Stimulated activated naive CD4-positive, alpha-beta T cell treated with Interleukin-2 at 50 U/mL for 16 hours (primary cell): ENCODE data around the gene USH1C.

Experiments
- DNase-seq: peaks from one replicate; lab custom pipeline; 2025; lab: John Stamatoyannopoulos, UW

USH1C gene

GRCh38 chr11:17544181-17544622 is at the start of gene USH1C:
Gene USH1C, minus strand, starts transcription at chr11:17544416. Its CDS starts 109 bp downstream, at chr11:17544307.
- DNase-seq, result no peak

- no peak for DNase-seq
These were observed 49.4 kb upstream of the USH1C start for GRCh38 chr11:17593466-17594245.

- DNase-seq, result no peak
These were observed 47.1 kb upstream of the USH1C start for GRCh38 chr11:17591293-17591692.

GRCh38 chr11:17590463-17590862 is 46.2 kb upstream of the USH1C start:
- DNase-seq, result no peak

GRCh38 chr11:17588721-17589120 is 44.5 kb upstream of the USH1C start:
- no peak for DNase-seq

GRCh38 chr11:17588166-17588565 is 44.0 kb upstream of the USH1C start:
- no peak for DNase-seq

- DNase-seq, result no peak
These were observed 41.9 kb upstream of the USH1C start for GRCh38 chr11:17585911-17586695.

GRCh38 chr11:17581732-17582053 is 37.5 kb upstream of the USH1C start:
- DNase-seq, result no peak

- DNase-seq, result no peak
These were observed 37.0 kb upstream of the USH1C start for GRCh38 chr11:17581036-17581731.

- DNase-seq, result no peak
These were observed 36.1 kb upstream of the USH1C start for GRCh38 chr11:17580271-17580670.

GRCh38 chr11:17579451-17579850 is 35.2 kb upstream of the USH1C start:
- DNase-seq, result no peak

- DNase-seq, result no peak
These were observed 34.7 kb upstream of the USH1C start for GRCh38 chr11:17578958-17579357.

- no peak for DNase-seq
These were observed 34.1 kb upstream of the USH1C start for GRCh38 chr11:17578296-17578695.

GRCh38 chr11:17575431-17576425 is 31.5 kb upstream of the USH1C start:
- DNase-seq, result no peak

GRCh38 chr11:17574141-17575091 is 30.2 kb upstream of the USH1C start:
- DNase-seq, result no peak

GRCh38 chr11:17573526-17573925 is 29.3 kb upstream of the USH1C start:
- DNase-seq, result no peak

GRCh38 chr11:17572791-17573460 is 28.7 kb upstream of the USH1C start:
- DNase-seq, result no peak

- no peak for DNase-seq
These were observed 28.1 kb upstream of the USH1C start for GRCh38 chr11:17572359-17572690.

- DNase-seq, result no peak
These were observed 27.5 kb upstream of the USH1C start for GRCh38 chr11:17571431-17572358.
